ENCODE measurements around the gene SH3YL1.
A peak's percentile ranks its signal among the peaks of the same experiment; 100 is the strongest.

Gene SH3YL1

DNA sequence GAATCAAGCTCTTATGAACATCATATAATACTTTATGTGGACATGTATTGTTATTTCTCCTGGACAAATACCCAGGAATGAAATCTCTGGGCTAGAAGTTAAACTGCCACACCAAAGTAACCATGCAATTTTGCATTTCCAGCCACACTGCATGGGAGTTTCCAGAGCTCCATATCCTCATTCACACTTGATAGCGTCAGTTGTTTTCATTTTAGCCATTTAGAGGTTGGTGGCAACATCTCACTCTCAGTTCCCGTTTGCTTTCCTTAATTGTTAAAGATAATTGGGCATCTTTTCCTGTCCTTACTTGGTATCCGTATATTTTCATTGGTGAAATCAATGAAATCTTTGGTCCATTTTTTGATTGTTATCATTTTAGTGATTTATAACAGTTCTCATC is 47.8 kb downstream of the SH3YL1 start:
- no peak for DNase-seq

DNA sequence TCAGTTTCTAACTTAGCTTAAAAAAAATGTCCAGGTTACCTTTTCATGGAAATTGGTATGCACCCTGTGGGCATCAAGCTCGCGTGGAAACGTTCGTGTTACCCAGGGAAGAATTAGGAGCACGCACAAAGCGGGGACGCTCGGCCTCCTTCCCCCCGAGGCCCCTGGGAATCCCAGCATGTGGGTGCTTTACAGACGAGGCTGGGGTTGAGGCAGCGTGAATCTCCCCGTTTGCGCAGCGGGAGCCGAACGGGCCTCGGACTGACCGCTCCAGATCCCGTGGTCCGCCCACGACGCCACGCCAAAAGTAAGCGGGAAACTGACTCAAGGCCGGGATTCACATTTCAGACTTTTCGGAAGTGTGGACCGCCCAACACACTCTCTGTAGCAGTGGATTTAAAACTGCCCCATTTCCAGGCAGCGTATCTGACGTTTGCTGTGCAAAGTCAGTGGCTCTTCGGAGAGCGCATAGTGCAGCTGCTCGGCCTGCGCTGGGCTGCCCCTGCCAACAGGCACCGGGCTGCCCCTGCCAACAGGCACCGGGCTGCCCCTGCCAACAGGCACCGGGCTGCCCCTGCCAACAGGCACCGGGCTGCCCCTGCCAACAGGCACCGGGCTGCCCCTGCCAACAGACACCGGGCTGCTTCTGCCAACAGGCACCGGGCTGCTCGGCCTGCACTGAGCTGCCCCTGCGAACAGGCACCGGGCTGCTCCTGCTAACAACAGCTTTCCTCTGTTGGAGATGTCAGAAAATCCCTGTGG is 49.7 kb downstream of the SH3YL1 start:
- no peak for DNase-seq

DNA sequence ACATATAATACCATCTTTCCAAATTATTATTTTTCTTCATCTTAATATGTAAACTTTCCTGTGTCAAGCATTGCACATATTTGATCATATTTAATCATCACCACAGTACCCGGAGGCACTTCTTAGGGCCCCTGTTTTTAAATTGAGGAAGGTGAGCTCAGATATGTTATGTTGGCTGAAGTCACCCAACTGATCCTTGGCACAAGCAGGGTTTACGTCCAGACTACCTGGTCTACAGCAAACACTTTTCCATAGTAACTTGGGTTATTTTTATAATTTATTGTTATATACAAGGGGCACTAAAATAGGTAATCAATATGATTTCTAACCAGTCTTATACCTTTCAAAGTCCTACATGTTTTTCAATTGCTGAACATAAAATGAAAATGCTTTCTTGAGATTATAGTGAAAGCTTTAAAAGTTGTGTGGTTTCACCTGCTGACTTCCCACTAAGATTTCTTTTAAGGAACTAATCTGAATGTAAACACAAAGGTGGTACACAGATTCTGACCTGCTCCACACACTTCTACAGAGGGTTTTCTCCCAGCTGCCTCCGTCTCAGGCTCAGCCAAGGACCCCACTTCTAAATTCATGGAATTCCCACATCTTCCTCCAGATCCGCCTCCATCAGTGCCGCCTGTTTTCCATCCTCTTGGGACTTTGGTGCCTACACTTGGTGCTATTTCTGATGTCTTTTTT is 52.2 kb downstream of the SH3YL1 start:
- no peak for DNase-seq

DNA sequence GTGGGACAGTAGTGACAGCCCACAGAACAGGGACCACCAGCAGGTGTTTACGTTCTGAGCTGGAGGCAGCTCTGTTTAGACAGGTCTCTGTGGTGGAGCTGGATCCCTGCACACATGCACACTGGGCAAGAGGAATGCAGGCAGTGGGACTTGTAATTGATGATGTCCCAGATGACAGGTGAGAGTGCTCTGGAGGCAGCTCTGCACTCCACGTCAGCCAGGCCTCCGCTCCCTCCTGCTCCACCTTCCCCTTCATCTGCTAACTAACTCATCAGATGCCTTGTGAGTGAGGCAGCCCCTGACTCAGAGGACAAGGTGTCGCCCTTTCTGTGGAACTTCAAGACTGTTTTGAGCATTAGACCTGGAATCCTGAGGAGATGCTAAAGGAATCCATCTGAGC is 53.2 kb downstream of the SH3YL1 start:
- no peak for DNase-seq

DNA sequence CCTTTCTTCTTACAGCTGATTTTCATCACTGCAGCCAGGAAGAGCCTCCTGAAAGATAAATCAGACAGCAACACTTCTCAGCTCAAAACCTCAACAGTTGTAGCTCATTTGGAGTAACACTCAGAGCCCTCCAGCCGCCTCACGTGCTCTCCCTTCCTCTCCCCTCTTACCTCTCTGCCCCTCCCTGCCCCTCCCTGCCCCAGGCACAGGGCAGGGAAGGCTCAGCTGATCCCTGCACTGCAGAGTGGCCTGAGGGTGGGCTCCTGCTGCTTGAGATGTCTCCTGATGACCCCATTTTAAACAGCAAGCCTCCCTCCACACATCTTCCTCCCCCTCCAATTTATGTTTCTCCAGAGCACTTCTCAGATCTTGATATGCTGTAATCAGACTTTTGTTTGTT is 54.4 kb downstream of the SH3YL1 start:
- DNase-seq, result no peak

DNA sequence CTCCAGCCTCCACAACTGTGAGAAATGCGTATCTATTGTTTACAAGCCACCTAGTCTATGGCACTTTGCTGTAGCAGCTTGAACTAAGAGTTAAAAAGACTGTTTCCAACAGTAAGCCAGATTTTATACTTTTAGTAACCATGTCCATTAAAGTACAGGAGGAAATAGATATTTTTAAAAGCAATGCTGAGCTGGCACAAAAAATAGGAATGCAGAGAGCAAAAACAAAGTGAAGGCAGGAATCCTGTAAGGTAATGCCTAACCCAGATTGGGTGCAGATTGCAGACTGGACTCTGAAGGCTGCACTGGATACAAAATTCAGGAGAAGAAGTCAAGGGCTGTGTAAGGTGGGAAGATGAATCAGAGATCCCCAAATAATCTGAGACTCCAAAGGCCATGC is 55.5 kb downstream of the SH3YL1 start:
- no peak for DNase-seq

DNA sequence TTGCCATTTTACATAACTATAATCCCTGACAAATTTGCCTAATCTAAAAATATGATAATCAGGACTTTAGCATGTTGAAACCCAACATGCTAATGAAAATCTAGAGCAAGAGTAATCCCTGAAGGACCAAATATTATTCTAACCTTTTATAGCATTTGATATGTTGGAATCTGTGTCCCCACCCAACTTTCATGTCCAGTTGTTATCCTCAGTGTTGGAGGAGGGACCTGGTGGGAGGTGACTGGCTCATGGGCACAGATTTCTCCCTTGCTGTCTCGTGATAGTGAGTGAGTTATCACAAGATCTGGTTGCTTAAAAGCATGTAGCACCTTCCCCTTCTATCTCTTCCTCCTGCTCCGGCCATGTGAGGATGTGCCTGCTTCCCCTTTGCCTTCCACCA is 59.8 kb downstream of the SH3YL1 start:
- no peak for DNase-seq

DNA sequence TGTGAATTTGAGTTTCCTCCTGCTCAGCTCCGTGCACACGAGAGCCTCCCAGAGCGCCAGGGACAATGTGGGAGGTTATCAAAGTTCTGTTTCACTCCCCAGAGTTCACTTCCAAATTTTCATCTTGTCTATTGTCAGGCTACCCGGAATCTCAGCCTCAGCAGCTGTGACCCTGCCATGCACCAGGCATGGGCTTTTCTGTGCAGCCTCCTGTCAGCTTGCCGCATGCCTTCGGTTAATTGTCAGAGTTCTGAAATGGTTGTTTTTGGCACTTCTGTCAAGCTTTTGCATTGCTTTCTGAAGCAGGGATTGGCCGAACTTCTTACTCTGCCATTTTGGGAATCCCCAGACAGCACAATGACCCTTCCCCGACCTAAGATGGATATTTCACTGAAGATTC is 60.4 kb downstream of the SH3YL1 start:
- DNase-seq, result no peak

DNA sequence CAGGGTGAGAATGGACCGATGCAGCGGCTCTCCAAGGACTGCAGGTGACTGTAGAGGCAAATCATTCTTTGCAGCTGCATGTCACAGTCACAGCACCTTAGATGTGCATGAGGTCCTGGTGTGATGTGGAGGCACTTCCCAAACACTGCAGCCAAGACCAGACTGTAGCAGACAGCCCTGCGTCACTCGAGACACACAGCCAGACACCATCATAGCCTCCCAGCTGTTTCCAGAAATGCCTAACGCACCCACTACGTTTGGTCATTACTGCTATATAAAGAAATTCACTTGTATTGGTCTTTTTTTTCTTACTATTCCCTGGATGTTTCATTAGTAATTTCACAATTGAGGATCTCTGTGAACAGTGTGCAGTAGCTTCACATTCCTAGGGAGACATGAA is 60.9 kb downstream of the SH3YL1 start:
- DNase-seq, result no peak

DNA sequence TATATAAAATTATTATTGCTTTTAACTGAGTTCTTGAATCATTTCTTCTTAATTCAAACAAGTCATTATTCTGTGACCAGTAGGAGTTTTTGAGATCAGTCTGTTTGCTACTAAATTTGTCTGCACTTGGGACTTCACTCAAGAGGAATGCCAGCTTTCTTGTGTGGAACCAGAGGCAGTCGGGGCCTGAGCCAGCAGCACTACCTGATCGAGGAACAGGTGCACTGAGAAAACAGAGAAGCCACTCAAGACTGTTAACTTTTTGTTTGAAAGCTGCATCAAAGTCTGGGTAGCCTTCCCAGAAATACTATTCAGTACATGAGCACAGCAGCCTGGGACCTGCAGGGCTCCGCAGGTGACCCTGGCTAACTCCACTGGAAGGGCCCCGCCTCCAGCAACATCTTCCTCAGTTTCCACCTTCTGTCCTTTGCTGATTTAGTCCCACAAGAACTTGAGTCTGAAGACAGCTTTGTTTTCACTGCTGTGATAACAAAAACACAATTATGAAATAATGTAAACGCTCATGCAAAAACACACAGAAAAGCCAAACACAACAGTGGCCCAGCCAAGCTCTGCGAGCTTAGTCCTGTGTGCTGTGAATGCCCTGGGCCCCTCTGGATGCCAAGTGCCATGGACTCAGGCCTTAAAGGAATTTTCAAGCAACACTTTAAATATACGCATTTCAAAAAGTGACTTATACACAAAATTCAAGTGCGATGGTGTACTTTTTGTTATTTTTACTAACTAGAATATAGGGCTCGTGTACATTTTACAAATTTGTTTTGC is 62.0 kb downstream of the SH3YL1 start:
- no peak for DNase-seq

DNA sequence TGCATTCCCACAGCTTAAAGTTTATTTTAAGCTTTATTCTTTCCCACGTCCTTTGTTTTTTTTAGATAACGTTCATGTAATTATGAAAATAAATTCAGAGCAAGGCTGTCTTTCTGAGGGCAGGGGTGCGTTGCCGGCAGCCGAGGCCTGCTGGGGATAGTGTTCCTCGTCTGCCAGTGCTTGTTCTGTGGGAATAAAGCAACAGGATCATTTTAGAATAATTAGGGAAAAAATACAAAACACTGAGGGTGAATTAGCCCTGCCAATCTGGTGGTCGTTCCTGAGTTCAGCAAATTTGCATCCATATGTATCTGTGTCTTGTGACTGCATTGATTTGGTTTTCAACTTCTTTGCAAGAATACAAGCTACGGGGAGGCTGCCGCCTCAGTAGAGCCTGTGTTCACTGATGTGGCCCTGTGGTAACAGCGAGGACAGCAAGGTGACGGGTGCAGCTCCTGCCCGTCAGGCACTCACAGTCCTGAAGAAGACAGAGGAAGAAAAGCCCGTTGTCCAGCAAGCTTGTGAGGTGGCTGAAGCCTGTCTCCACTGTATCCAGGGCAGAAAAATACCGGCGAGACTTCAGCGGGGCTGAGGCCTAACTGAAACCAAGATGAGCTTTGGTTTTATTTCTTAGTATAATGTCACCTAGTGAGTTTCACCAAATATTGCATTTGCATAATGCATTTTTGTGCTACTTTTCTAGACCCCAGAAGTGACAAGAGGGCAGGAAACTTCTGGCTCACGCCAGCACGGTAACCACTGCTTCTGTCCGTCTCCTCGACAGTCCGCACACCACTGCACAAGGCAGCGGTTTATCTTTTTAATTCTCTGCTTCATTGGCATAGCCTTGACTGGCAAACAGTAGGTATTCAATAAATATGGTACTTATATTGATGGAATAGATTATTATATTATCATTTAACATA is 64.5 kb downstream of the SH3YL1 start:
- no peak for DNase-seq

DNA sequence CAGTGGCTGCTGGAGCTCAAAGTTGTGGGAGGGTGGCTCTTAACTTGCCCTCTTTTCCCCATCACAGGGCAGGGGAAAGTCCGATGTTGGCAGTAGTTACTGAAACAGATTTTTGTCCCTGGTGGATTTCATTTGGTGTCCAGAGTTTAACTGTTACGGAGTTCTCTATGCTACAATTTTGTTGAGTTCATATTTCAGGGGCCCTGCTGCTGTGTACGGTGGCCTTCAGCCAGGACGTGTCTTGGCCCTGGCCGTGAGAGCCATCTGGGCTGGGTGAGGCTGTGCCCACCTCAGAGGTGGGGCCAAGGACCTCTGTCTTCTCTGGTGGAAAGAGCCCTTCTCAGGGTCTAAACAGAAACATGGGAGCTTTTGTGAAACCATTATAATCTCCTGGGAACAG is 67.4 kb downstream of the SH3YL1 start:
- DNase-seq, result no peak

DNA sequence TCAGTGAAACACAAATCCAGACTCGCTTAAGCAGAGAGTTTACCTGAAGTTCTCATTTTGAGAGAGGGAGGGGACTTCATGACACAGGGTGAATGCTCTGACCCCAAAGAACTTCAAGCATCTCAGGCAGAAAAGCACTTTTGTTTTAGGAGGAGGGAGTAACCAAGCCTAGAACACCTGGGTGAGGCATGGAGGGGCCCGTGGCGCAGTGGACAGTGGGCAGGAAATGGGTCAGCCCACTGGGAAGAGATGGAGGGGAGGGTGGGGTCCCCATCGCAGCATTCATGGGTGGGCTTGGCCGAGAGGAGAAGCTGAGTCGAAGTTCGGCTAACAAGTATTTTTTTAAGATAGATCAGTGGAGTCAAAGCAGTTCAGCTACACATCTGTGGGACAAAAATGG is 67.9 kb downstream of the SH3YL1 start:
- no peak for DNase-seq

DNA sequence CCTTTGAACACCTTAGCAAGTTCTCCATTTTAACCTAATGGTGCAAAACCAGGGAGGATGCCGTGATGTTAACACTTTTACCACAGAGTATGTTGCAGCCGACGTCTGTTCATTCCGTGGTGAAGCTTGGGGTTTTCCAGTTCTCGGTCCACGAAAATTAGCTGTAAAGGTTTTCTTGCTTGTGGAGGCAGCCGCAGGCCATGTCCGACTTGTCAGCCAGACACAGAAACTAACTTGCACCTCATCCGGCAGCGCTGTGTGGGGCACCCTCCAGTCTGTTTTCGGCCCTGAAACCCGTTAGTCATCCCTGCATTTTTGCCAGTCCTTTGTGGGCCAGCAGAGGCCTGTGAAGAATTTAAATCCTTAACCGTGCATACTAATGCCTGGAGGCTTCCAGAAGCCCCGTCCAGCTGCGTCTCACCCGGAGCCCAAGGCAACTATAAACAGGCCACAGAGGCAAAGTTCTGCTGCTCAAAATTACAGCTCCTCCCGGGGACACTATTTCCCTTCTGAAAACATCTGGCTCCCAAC is 70.6 kb downstream of the SH3YL1 start:
- peak; percentile 8 for DNase-seq

DNA sequence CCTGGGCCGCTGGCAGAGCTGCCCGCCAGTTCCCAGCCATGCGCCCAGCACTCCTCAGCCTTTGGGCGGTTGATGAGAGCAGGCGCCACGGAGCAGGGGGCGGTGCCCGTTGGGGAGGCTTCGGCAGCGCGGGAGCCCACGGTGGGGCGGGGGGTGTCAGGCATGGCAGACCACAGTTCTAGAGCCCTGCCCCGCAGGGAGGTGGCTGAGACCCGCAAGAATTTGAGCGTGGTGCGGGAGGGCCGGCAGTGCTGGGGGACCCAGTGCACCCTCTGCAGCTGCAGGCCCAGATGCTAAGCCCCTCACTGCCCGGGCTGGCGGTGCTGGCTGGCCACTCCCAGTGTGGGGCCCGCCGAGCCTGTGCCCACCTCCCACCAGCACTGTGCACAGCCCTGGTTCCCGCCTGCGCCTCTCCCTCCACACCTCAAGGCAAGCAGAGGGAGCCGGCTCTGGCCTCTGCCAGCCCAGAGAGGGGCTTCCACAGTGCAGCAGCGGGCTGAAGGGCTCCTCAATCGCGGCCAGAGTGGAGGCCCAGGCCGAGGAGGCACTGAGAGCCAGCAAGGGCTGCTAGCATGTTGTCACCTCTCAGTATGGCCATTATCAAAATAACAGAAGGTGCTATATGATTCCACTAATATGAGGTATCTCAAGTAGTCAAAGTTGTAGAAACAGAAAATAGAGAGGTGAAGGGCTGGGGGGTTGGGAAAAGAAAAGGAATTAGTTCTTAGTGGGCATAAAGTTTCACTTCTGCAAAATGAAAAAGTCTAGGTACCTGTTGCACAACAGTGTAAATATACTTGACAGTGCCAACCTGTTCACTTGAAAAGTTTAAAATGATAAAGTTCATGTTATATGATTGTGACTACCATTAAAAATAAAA is 72.3 kb downstream of the SH3YL1 start:
- DNase-seq, result no peak

DNA sequence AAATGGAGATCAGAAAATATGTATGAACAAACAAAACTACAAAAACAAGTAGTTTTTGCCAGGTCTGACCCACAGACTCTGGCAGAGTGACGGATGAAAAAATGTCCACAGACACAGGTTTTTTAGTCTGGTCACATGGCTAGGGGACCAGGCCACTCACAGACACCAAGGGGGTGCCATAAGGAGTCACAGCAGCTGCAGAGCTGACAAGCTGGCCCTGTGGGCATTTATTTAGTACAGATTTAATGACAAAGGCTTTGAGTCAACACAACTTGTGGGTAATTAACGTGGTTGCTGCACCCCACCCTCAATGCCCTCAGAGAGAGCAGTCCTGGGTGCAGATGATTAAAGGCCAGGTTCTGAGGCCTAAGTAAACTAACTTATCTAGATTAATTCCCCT is 76.0 kb downstream of the SH3YL1 start:
- DNase-seq, result no peak

DNA sequence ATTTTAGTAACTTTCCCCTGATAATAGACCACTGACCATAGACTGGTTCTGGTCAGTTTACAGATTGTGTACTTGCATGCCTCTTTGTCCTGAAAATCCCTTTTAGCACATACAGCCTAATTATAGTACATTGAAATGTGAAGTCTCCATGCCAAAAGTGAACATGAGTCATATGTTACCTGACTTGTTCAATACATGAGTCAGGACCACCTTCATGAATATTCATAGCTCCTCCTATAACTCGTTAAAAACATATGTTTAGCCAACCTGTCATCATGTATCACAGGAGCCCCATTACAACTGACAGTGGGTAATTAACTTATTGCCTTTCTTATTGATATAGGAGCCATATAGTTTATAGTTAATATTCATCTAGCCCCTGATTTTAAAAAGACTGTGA is 78.6 kb downstream of the SH3YL1 start:
- DNase-seq, result no peak

DNA sequence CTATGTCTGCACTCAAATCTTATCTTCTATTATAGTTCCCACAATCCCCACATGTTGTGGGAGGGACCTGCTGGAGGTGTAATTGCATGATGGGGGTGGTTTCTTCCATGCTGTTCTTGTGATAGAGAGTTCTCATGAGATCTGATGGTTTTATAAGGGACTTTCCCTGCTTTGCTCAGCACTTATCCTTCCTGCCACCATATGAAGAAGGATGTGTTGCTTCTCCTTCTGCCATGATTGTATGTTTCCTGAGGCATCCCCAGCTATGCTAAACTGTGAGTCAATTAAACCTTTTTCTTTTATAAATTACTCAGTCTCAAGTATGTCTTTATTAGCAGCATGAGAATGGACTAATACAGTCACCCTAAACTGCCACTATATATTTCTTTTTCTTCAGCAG is 79.1 kb downstream of the SH3YL1 start:
- no peak for DNase-seq

DNA sequence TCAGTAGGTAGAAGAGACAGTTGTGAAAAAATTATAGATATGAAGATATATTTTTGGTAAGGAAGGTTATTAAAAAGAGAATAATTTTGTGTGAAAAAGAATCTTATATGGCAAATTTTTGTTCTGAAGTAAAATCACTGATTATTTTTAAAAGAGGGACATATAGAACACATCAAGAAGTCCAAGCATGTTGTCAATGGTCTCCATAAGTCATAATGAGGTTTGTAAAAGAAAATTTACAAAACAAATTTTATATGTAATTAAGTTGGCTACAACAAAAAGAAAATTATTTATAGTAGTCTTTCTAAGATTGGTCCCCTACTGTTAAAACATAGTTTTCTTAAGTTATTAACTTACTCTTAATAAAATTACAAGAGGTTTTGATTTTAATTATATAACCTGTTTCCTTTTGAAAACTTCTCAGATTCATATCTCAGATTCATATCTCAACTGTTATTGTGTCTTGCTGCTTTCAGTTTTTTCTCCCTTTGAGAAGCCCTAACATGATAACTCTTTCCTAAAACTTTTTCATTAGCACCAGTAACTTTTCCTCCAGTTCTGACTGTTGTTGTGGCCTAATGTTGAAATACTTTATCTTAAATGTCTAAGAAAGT is 81.2 kb downstream of the SH3YL1 start:
- no peak for DNase-seq

DNA sequence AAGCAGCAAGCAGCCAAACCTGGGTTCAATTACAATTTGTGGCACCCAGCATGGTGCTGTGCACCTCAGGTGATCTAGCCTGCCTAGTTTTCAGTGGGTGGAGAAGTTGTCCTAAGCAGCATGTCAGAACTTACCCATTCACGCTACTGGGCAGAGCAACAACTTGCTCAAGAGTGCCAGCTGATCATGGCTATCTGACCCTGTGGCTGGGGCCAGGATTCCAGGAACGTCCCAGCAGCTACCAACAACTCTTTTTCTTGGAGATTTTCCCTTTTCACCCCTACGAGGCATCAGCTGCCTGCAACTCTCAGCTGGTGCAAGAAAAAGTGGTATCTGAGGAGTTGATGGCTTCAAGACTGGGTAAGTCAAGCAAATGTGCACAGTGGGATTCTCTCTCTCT is 83.5 kb downstream of the SH3YL1 start:
- no peak for DNase-seq

DNA sequence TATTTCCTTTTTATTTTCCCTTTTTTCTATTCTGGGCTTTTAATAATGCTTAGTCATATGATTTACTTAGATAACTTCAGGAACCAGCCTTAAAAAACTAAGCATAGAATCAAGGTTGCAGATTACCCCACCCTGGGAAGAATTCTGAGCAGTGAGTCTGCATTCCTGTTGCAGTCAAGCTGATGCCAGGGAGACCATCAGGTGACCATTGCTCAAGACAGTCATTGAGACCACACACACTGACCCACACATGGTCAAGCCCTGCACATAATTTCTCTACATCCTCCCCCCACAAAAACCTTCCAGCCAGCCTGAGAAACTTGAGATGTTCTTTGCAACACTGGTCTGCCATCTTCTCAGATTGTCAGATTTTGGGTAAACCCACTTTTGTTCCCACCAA is 83.9 kb downstream of the SH3YL1 start:
- DNase-seq, result no peak

Data from central memory CD4-positive, alpha-beta T cell (primary cell).